ENCODE measurements around the gene HOXB7.

Gene HOXB7

GRCh38 chr17:48594538-48595277 lies 16.1 kb downstream of the HOXB7 start:
- no peak for DNase-seq (ENCODE audit: low spot score)

GRCh38 chr17:48593840-48594537 lies 16.8 kb downstream of the HOXB7 start:
- DNase-seq (ENCODE audit: low spot score), result peak; percentile 76

DNA sequence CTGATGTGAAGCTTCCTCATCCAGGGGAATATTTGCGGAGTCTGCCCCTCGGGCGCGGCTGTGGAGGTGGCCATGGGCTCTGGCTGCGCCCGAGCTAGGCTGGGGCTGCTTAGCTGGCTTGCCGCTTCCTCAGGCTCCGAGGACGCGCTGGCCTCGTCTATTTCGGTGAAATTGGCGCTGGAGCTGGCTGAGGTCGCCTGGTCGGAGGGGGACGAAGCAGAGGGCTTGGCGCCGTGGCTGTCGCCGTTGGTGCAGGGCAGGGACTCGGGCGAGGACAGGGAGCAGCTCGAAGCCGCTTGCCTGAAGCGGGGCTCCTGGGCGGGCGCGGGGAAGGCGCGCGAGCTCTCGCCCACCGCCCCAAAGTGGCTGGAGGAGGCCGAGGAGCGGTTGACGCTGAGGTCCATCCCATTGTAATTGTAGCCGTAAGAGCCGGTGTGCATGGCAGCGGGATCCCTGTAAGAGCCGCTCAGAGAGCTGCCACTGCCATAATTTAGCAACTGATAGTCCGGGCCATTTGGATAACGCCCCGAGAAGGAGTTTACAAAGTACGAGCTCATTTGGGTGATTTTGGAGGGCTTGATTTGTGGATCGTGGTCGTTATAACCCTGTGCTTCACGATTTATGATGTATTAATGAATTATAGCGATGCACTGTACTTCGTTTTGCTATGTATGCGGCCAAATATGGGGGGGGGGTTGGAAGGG lies 17.5 kb downstream of the HOXB7 start, which contains the start of gene HOXB5:
Gene HOXB5, minus strand, starts transcription at position 654 of the 704 bp plus-strand sequence. Its CDS starts 97 bp downstream, at position 557.
- DNase-seq (ENCODE audit: low spot score), result no peak

DNA sequence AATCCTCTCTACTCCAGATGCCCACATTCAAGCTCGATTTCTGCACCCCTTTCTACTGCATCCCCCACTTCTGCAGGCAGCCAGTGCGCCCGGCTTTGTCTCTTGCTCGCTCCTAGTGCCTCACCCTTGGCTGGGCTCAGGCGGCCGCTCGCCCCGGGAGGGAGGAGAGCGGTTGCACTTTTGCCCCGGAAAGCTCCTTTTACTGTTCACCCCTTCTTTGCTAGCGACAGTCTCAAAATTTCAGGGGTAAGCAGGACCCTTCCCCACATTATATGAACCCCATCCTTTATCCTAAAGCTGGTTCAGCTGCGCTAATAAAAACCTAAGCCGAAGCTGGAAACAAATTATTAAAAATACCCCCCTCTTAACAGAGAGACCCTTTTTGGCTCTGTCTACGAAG lies 18.2 kb downstream of the HOXB7 start:
- DNase-seq (ENCODE audit: low spot score), result no peak

DNA sequence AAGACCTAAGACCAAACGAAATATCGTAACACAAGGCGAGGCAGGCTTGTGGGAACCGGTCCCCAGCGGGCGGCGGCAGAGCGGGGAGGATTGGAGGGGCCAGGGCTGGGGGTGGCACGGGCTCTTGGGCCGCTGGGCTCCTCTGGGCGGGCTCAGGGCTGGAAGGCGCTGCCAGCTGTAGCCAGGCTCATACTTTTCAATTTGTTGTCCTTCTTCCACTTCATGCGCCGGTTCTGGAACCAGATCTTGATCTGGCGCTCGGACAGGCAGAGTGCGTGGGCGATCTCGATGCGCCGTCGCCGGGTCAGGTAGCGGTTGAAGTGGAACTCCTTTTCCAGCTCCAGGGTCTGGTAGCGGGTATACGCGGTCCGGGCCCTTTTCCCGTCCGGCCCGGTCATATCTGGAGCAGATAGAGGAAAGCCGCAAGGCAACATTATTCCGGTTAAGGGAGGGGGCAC lies 18.7 kb downstream of the HOXB7 start:
- no peak for DNase-seq (ENCODE audit: low spot score)

GRCh38 chr17:48591255-48592056 lies 19.4 kb downstream of the HOXB7 start:
- DNase-seq (ENCODE audit: low spot score), result no peak

GRCh38 chr17:48590607-48591161 lies 20.1 kb downstream of the HOXB7 start:
- DNase-seq (ENCODE audit: low spot score), result no peak

- DNase-seq (ENCODE audit: low spot score), result no peak
Measured at GRCh38 chr17:48589831-48590606, 20.8 kb downstream of the HOXB7 start, which contains the start of gene HOXB3. HOXB3 (minus strand) TSS chr17:48590241; CDS start chr17:48552474, 37,767 bp downstream.

- no peak for DNase-seq (ENCODE audit: low spot score)
Measured at GRCh38 chr17:48589060-48589830, 21.6 kb downstream of the HOXB7 start.

- no peak for DNase-seq (ENCODE audit: low spot score)
Measured at GRCh38 chr17:48588528-48588927, 22.3 kb downstream of the HOXB7 start.

- DNase-seq (ENCODE audit: low spot score), result no peak
Measured at GRCh38 chr17:48588074-48588415, 22.8 kb downstream of the HOXB7 start.

DNA sequence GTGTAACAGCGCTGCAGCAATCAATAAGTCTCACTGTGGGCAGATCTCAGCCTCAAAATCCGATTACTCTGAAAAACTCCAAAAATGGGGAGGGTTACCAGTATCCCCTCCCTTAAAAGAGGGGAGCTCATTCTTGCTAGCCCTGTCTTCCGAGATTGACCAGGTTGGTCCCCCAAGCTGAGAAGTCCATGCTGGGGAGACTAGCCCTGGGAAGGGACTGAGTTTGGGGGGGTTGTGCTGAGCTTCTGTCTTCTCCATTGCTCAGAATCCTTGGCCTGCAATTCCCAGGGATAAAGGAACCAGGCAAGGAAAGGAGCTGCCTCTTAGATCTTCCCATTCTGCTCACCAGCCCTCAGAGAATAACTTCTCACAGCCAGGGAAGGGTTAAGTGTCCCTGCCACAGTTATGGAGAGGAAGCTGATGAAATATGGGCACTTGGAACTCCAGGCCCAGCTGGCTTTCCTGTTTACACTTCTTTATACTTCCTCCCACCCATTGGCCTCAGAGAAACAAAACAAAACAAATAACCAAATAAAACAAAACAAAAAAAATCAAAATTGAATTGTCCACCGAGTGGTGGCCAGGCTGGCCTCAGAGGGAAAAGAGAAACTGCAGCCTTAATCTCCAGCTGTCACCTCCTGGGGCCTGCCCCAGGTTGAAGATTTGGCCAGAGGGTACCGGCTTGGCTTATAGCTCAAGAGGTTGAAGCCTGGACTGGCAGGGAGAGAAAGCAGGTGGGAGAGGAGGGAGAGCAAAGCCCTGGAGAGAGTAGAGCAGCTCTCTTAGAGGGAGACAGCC lies 23.3 kb downstream of the HOXB7 start:
- no peak for DNase-seq (ENCODE audit: low spot score)

GRCh38 chr17:48586355-48587258 lies 24.2 kb downstream of the HOXB7 start:
- peak; percentile 50 for DNase-seq (ENCODE audit: low spot score)

- DNase-seq (ENCODE audit: low spot score), result no peak
Measured at GRCh38 chr17:48584223-48584741, 26.5 kb downstream of the HOXB7 start.

DNA sequence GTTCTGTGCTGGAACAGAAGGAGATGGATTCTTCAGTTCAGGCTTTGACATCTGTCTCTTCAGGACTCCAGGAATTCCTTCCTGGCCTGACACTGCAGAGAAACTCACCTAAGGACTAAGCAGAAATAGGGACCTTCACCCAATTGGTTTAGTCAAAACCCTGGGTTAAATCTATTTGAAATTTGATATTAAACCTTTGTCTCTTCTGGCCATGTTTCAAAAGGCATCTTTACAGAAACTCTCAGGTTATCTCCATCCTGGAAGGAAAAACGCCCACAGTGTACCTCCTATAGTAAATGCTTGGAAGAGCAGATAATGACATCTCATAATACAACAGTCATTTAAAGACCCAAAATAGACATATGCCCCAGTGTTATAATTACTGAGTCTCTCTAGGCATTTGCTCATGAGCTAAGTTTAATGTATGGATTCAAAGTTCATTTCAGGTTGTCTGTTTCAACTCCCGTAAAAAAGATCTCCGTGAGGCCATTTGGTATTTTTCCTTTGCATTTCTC lies 27.1 kb downstream of the HOXB7 start:
- no peak for DNase-seq (ENCODE audit: low spot score)

DNA sequence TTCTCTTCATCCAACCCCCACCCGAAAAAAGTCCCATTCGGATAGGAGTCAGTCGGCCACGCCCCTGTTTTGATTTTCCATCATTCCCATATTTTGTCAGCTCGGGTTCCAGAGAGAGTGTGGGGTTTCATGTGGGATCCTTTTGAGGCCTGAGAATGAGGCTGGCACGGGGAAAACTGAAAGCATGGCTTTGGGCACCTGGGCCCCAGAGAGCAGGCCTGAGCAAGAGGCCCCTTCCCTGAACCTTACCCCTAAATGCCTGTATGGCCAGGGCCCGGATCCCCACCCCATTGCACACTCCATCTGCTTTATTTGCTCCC lies 28.1 kb downstream of the HOXB7 start:
- no peak for DNase-seq (ENCODE audit: low spot score)

DNA sequence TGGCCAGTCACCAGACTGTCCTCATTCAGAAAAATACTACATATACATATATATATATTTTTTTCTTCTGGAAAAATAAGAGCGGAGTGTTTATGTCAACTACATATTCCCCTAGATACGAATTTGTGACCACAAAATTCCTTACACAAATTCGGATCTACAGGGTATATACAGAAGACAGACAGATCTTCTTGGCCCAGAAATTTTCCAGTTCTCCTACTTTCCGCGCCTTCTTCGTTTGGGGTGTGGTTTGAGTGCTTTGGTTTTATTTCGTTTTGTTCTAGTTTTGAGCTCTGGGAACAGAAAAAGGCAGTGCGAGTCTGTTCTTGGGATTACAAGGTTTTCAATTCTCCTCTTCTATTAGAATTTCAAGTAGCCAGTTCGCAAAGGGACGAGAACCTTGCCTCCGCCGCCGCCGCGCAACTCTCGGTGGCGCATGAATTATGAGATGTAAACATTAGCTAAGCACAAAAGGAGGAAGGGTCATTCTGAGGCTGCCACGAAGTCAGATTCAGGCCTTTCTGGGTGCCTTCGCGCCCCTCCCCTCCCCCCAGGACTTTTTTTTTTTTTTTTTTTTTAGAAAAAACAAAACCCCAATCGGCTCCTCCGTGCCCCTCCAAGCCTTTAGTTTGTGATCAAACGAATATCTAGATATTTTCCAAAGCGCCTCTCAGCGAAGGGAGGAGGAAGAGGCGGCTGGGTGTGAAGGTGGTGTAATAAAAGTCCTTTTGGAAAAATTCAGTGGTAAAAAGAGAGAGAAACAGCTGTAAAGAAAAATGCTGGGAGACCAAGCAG lies 30.9 kb downstream of the HOXB7 start:
- DNase-seq (ENCODE audit: low spot score), result no peak
